Sigmoid colon (tissue), 4 donors: ENCODE results near the gene AVPI1.

Source experiments
- EP300 ChIP-seq, 4 donors: sonication (generic); formaldehyde crosslinking; IDR thresholded peaks; one replicate each; pipeline ENCODE4 v1.6.1; 2017; ENCODE audit warnings: antibody characterized with exemption in 4 of 4
- POLR2A ChIP-seq, 2 donors: fragments of 450-650 bp; IDR thresholded peaks; one replicate each; pipeline ENCODE4 v1.6.1; 2016; ENCODE audit warnings: antibody characterized with exemption in 2 of 2, mild to moderate bottlenecking in 2 of 2, moderate library complexity in 2 of 2
- POLR2AphosphoS5 ChIP-seq, 4 donors: sonication (generic); formaldehyde crosslinking; IDR thresholded peaks; one replicate each; pipeline ENCODE4 v1.6.1; 2017; ENCODE audit warnings: antibody characterized with exemption in 4 of 4
- TF ChIP-seq, protein P1 (sequence below), 4 experiments: fragments of 450-650 bp in 3 of 4; fragments of 200-600 bp in 1 of 4; IDR thresholded peaks; one replicate each; pipeline ENCODE4 v1.5.1; 2016 to 2019; ENCODE audit warnings: antibody characterized with exemption in 4 of 4, mild to moderate bottlenecking in 3 of 4, moderate library complexity in 2 of 4

- TF ChIP-seq EP300 (IDR thresholded peaks at IDR 0.05) (no peak), POLR2A (IDR thresholded peaks at IDR 0.05) (no peak), POLR2AphosphoS5 (IDR thresholded peaks at IDR 0.05) (no peak)
- TF ChIP-seq, protein P1, sequence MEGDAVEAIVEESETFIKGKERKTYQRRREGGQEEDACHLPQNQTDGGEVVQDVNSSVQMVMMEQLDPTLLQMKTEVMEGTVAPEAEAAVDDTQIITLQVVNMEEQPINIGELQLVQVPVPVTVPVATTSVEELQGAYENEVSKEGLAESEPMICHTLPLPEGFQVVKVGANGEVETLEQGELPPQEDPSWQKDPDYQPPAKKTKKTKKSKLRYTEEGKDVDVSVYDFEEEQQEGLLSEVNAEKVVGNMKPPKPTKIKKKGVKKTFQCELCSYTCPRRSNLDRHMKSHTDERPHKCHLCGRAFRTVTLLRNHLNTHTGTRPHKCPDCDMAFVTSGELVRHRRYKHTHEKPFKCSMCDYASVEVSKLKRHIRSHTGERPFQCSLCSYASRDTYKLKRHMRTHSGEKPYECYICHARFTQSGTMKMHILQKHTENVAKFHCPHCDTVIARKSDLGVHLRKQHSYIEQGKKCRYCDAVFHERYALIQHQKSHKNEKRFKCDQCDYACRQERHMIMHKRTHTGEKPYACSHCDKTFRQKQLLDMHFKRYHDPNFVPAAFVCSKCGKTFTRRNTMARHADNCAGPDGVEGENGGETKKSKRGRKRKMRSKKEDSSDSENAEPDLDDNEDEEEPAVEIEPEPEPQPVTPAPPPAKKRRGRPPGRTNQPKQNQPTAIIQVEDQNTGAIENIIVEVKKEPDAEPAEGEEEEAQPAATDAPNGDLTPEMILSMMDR (IDR thresholded peaks at IDR 0.05): no peak
Measured at GRCh38 chr10:97629289-97629688, 57.8 kb downstream of the AVPI1 start.
